AG10803 (cell line): ENCODE results near the gene GGTA1.

Experiments used
- DNase-seq: peaks from one replicate; pipeline ENCODE4 v3.0.0; 2010; ENCODE audit warnings: low read depth
- H3K4me3 ChIP-seq: 2 replicates; pipeline ENCODE4 v1.5.1; 2011; ENCODE audit warnings: mild to moderate bottlenecking, low read length, control low read depth
- CTCF ChIP-seq: conservative IDR thresholded peaks from 2 replicates; pipeline ENCODE4 v1.5.1; 2011; ENCODE audit warnings: mild to moderate bottlenecking, low read length, control low read depth, inconsistent platforms

The GGTA1 gene

GRCh38 chr9:121499427-121500164 lies at the start of gene GGTA1:
Gene GGTA1 (minus strand): TSS chr9:121499844. CDS start chr9:121467922, 31,922 bp downstream.
- TF ChIP-seq CTCF = no peak
- DNase-seq = peak; percentile 49
- H3K4me3 ChIP-seq = peak within 1 kb of the TSS; percentile 48

GRCh38 chr9:121548666-121549065 lies 49.0 kb upstream of the GGTA1 start:
- no peak for TF ChIP-seq CTCF
- DNase-seq = no peak

GRCh38 chr9:121545875-121546423 lies 46.3 kb upstream of the GGTA1 start:
- peak; percentile 82 for TF ChIP-seq CTCF
- DNase-seq = peak; percentile 93
- H3K4me3 ChIP-seq = peak overlapping the region; percentile 29; the same call in 1 of the 2 replicates

More at GRCh38 chr9:121548666-121549065, 49.0 kb upstream of the GGTA1 start:
- no peak overlapping the region for H3K4me3 ChIP-seq

GRCh38 chr9:121545150-121545874 lies 45.7 kb upstream of the GGTA1 start:
- DNase-seq = no peak
- TF ChIP-seq CTCF = no peak
- H3K4me3 ChIP-seq = no peak overlapping the region

- no peak overlapping the region for H3K4me3 ChIP-seq
- DNase-seq = no peak
- no peak for TF ChIP-seq CTCF
These were observed 42.4 kb upstream of the GGTA1 start for GRCh38 chr9:121542025-121542424.

GRCh38 chr9:121541256-121541655 lies 41.6 kb upstream of the GGTA1 start:
- no peak for TF ChIP-seq CTCF
- H3K4me3 ChIP-seq = no peak overlapping the region
- DNase-seq = no peak
